ENCODE data around the gene POLN. TPM values are rescaled to one million over a fixed set of nuclear protein-coding genes. Genes with fewer than 3 reads are reported as not detected.

The POLN gene
- total RNA-seq, 3 donors from 2014 or later: 1.4 to 4.6 (median 1.4) TPM

DNA sequence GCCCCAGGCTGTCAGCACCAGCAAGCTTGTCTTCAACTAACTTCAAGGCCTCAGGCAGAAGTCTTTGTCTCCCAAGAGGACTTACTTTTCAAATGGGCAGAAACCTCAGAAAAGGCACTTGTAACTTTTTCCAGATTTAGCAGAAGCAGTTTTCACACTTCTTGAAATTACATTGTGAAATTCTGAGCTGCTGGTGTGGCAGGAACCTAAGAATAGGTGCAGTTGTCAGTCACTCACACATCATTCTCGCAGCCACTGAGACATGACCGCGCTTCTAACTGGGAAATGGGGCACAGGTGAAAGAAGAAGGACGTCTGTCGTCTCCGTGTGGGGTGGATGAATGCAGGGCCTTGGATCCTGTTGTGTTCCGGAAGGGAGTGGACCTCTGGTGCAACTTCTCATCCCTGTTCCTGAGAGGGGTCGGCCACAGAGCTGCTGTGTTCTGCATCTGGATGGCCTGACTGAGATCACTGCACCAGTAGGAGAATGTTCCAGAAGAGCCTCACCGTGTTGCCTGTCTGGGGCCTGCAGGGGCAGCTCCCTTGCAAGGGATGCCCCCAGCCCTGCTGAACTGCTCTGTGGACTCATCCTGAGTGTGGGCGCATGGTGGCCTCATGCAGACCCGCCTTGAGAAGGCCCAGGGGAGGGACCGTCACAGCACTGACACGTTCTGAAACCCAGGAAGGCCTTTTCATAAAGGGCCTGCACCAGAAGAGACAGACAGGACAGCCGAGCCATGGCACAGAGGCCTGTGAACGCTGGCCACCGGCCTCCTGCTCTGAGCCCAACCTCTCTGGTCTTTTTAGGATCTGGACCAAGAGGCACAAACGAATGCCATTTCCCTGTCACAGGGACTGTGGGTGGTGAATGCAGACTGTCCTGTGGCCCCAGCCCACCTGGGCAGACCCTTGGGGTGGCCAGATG is 164.1 kb downstream of the POLN start:
- no peak for TF ChIP-seq CTCF (IDR thresholded peaks at IDR 0.05)
- no peak overlapping the region for H3K4me3 ChIP-seq
- no peaks in the 10 kb centered on the region for H3K9me3 ChIP-seq
- intact Hi-C loops (cut with DNase I, micrococcal nuclease): no loop called here
- ATAC-seq: no peak
- no peaks in the 10 kb centered on the region for H3K4me1 ChIP-seq (ENCODE audit: low read depth)
- DNase-seq: peak in 1 of 3 donors; percentile 6
- no peaks in the 10 kb centered on the region for H3K36me3 ChIP-seq (ENCODE audit: low read depth)

DNA sequence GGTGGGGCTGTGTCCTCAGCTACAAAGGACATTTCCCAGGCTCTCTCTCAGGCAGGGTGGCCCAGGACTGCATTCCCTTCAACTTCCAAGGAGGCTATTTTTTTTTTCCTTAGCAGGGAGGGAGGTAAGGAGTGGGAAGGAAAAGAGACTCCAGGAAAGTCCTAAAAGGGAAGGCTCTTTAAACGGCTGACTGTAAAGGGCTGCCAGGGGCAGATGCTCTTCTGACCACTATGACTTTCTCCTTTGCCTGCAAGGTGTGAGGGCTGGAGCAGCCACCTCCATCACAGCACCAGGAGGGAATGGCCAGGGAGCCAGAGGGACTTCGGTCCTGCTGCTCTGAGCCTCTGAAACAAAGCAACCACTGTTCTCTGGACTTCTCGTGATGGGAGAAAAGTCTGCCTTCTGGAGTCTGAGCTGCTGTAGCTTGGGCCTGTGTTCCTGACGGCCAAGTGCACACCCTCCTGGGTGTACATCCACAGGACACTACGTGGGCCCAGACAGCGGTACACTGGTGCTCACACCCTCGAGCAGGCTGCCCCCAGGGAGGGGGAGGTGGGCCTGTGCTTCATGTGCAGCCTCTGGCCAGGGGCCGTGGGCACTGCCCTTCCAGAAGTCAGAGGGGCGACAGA is 164.9 kb downstream of the POLN start:
- DNase-seq (peak in 1 of 3 donors; percentile 12), ATAC-seq (no peak)
- H3K4me1 ChIP-seq (ENCODE audit: low read depth): no peaks in the 10 kb centered on the region
- H3K4me3 ChIP-seq: no peak overlapping the region
- H3K9me3 ChIP-seq: no peaks in the 10 kb centered on the region
- intact Hi-C loops (cut with DNase I, micrococcal nuclease): no loop called here
- no peak for TF ChIP-seq CTCF (IDR thresholded peaks at IDR 0.05)
- no peaks in the 10 kb centered on the region for H3K36me3 ChIP-seq (ENCODE audit: low read depth)

- Histone ChIP-seq H3K4me1 (ENCODE audit: low read depth) (no peaks in the 10 kb centered on the region), H3K36me3 (ENCODE audit: low read depth) (no peaks in the 10 kb centered on the region), H3K4me3 (no peak overlapping the region), H3K9me3 (no peaks in the 10 kb centered on the region)
- DNase-seq: no peak
- intact Hi-C loops (cut with DNase I, micrococcal nuclease): no loop called here
- TF ChIP-seq CTCF (IDR thresholded peaks at IDR 0.05): no peak
- no peak for ATAC-seq
These were observed 165.7 kb downstream of the POLN start for GRCh38 chr4:2075987-2076907.

DNA sequence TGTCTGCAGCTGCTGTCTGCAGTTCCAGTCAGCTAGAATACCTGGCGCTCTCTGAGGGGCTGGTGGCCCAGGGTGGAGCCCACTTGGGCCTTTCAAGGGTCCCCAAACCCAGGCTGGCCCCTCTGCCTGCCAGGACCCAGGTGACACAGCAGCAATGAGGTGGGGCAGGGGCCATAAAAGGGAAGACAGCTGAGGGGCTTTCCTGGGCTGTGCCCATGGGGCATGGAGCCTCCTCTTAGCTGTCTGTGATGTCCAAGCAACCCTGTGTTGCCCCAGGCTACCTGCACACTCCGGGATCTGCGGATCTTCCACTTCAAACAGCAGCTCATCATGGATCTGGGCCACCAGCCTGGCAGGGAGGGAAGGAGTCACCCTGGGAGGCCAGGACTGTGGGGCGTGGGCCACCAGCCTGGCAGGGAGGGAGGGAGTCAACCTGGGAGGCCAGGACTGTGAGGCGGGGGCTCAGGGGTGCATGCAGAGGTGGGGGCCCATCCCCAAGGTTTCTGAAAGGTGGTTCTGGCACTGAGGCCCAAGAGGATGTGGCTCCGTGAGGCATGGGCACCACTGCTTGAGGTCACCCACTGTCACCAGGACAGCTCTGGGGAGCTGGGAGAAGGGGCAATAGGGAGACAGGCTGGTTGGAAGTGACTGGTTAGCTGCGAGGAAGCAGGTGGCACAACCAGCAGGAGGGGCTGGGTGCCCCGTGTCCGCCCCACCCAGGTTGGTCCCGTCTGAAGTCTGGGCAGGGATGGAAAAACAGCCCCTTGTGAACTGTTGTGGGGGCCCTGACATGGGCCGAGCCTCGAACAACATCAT is 166.5 kb downstream of the POLN start:
- no peaks in the 10 kb centered on the region for H3K9me3 ChIP-seq
- no peaks in the 10 kb centered on the region for H3K36me3 ChIP-seq (ENCODE audit: low read depth)
- no peak for ATAC-seq
- no peak for DNase-seq
- TF ChIP-seq CTCF (IDR thresholded peaks at IDR 0.05): no peak
- H3K4me1 ChIP-seq (ENCODE audit: low read depth): no peaks in the 10 kb centered on the region
- intact Hi-C loops (cut with DNase I, micrococcal nuclease): no loop called here
- H3K4me3 ChIP-seq: no peak overlapping the region

GRCh38 chr4:2074588-2074987 is 167.3 kb downstream of the POLN start:
- Histone ChIP-seq H3K4me1 (ENCODE audit: low read depth) (no peaks in the 10 kb centered on the region), H3K36me3 (ENCODE audit: low read depth) (no peaks in the 10 kb centered on the region), H3K4me3 (no peak overlapping the region), H3K9me3 (no peaks in the 10 kb centered on the region)
- TF ChIP-seq CTCF (IDR thresholded peaks at IDR 0.05): no peak
- no peak for ATAC-seq
- intact Hi-C loops (cut with DNase I, micrococcal nuclease): no loop called here
- DNase-seq: no peak

Data from mucosa of descending colon (tissue), 3 donors.